Kidney (tissue), 14 donors: ENCODE measurements around the gene TLE1. TPM values are rescaled to one million over a fixed set of nuclear protein-coding genes. Genes with fewer than 3 reads are reported as not detected.
A peak's percentile ranks its signal among the peaks of the same experiment; 100 is the strongest.

Experiments used
- DNase-seq, 5 donors: peaks; one replicate each; pipeline ENCODE4 v3.0.0-alpha.2; 2013 to 2020
- FAIRE-seq: peaks from 2 replicates; lab custom pipeline; 2012; peaks lifted over from hg19 to GRCh38; lab: Jason Lieb, UNC
- H3K27ac ChIP-seq, 2 donors: one replicate each; pipeline ENCODE4 v1.7.0; 2013; ENCODE audit warnings: low read depth in 2 of 2, low read length in 2 of 2, inconsistent platforms in 1 of 2
- H3K27me3 ChIP-seq: one replicate; pipeline ENCODE4 v1.7.1; 2013; ENCODE audit warnings: low read length, inconsistent platforms; ENCODE audit not compliant: control insufficient read depth, insufficient read depth
- H3K36me3 ChIP-seq, 3 donors: one replicate each; pipeline versions ENCODE4 v1.7.0 to v1.7.1; 2013; ENCODE audit warnings: low read length in 3 of 3, control low read depth in 1 of 3, inconsistent platforms in 1 of 3; ENCODE audit not compliant: insufficient read depth in 3 of 3, control insufficient read depth in 2 of 3
- H3K4me1 ChIP-seq, 3 donors: one replicate each; pipeline versions ENCODE4 v1.7.0 to v1.7.1; 2013; ENCODE audit warnings: low read length in 3 of 3, inconsistent platforms in 1 of 3, low read depth in 1 of 3; ENCODE audit not compliant: control insufficient read depth in 2 of 3, insufficient read depth in 2 of 3
- H3K4me3 ChIP-seq, 3 donors: one replicate each; pipeline versions ENCODE4 v1.7.0 to v1.8.1; 2013; ENCODE audit warnings: low read length in 3 of 3, control low read depth in 1 of 3, inconsistent platforms in 1 of 3
- H3K9ac ChIP-seq, 3 donors: one replicate each; pipeline versions ENCODE4 v1.7.0 to v1.7.1; 2013; ENCODE audit warnings: low read length in 3 of 3, control low read depth in 1 of 3, inconsistent platforms in 1 of 3
- H3K9me3 ChIP-seq, 3 donors: one replicate each; pipeline versions ENCODE4 v1.7.0 to v1.7.1; 2013; ENCODE audit warnings: low read length in 3 of 3, control low read depth in 1 of 3, inconsistent platforms in 1 of 3; ENCODE audit not compliant: control insufficient read depth in 2 of 3, insufficient read depth in 1 of 3
- CTCF ChIP-seq: IDR thresholded peaks from 3 replicates; pipeline ENCODE4 v1.5.1; 2012; ENCODE audit warnings: mild to moderate bottlenecking, moderate library complexity, borderline replicate concordance; ENCODE audit not compliant: insufficient read depth; ENCODE audit errors: extremely low read depth
- intact Hi-C: fragments of 100-400 bp; cut with DNase I; formaldehyde crosslinking; loops from one replicate; pipeline ENCODE4 v1.11.1; 2022
- polyA plus RNA-seq: library from polyadenylated mRNA; stranded (reverse); fragments of 350-450 nt; fragmentation: Illumina TruSeq; extraction: RNeasy Lipid Tissue Mini Kit (QIAGEN cat#74804); gene quantifications from one replicate; pipeline ENCODE4 v1.2.3, GENCODE V29; 2014; ENCODE audit warnings: low read depth, low replicate concordance; ENCODE audit not compliant: insufficient read depth
- total RNA-seq: library from RNA; stranded (reverse); fragmentation: NEBNext Ultra II Directional; extraction: Animal tissue kit (Norgen Biotek cat#: 25700); gene quantifications from one replicate; pipeline ENCODE4 v1.2.1, GENCODE V29; 2021
- donor health status: control.
- donor health status: control.
- donor health status: control.
- donor health status: control.
- donor health status: control.
- donor health status: DM: yes; HTN: yes; CAD: no.
- donor health status: Normal renal cell carcinoma (clear cell type).

Gene TLE1
- total and polyA plus RNA-seq, 2 donors from 2014 or later, result 10.8 to 52.5 TPM

DNA sequence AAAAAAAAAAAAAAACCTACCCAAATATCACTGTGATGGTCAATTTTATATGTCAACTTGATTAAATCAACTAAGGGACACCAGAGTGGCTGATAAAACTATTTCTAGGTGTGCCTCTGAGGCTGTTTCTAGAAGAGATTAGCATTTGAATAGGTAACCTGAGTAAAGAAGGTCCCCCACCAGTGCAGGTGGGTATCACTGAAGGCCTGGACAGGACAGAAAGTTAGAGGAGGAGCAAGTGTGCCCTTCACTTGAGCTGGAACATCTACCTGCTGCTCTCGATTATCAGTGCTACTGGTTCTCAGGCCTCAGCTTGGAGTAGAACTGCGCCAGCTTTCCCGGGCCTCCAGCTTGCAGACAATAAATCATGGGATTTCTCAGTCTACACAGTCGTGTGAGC lies 88.7 kb downstream of the TLE1 start:
- H3K4me3 ChIP-seq, result no peak overlapping the region
- no peaks in the 10 kb centered on the region for H3K9me3 ChIP-seq
- intact Hi-C loops, result no loop called here
- no peak overlapping the region for H3K27ac ChIP-seq
- FAIRE-seq, result no peak
- no peak for TF ChIP-seq CTCF
- peak in 1 of 5 donors; percentile 21 for DNase-seq
- H3K4me1 ChIP-seq, result peaks cover 0 to 10% (median 0%) of the 10 kb centered on the region in 3 donors
- H3K36me3 ChIP-seq, result peaks cover 0 to 5% (median 0%) of the 10 kb centered on the region in 3 donors
- H3K27me3 ChIP-seq, result no peaks in the 10 kb centered on the region
- H3K9ac ChIP-seq, result no peak overlapping the region

- TF ChIP-seq CTCF, result no peak
- DNase-seq (peak in 2 of 5 donors; percentile 23 to 50), FAIRE-seq (peak; percentile 3)
- Histone ChIP-seq H3K4me1 (peaks cover 0 to 10% (median 0%) of the 10 kb centered on the region in 3 donors), H3K36me3 (peaks cover 0 to 5% (median 0%) of the 10 kb centered on the region in 3 donors), H3K27me3 (no peaks in the 10 kb centered on the region), H3K27ac (no peak overlapping the region), H3K9ac (no peak overlapping the region), H3K9me3 (no peaks in the 10 kb centered on the region), H3K4me3 (no peak overlapping the region)
- intact Hi-C loops, result no loop called here
These were observed 89.5 kb downstream of the TLE1 start for GRCh38 chr9:81599837-81600236.

GRCh38 chr9:81598811-81599210 lies 90.5 kb downstream of the TLE1 start:
- H3K27ac ChIP-seq, result no peak overlapping the region

More at GRCh38 chr9:81598811-81599210, 90.5 kb downstream of the TLE1 start:
- intact Hi-C loops, result no loop called here
- H3K4me3 ChIP-seq, result no peak overlapping the region
- no peak for DNase-seq
- peaks cover 0 to 5% (median 0%) of the 10 kb centered on the region in 3 donors for H3K36me3 ChIP-seq
- peaks cover 0 to 10% (median 0%) of the 10 kb centered on the region in 3 donors for H3K4me1 ChIP-seq
- no peaks in the 10 kb centered on the region for H3K9me3 ChIP-seq
- FAIRE-seq, result no peak
- no peak for TF ChIP-seq CTCF
- H3K9ac ChIP-seq, result no peak overlapping the region
- H3K27me3 ChIP-seq, result no peaks in the 10 kb centered on the region
